Activated CD8-positive, alpha-beta memory T cell treated with anti-CD3 and anti-CD28 coated beads, Interleukin-2, amount 50 U/mL, for 1 hour (primary cell): Measurements from ENCODE around the gene SULT2B1.

Experiments used
- DNase-seq: peaks from one replicate; pipeline ENCODE4 v3.0.0-alpha.2; 2020; ENCODE audit errors: extremely low read depth

Gene SULT2B1

DNA sequence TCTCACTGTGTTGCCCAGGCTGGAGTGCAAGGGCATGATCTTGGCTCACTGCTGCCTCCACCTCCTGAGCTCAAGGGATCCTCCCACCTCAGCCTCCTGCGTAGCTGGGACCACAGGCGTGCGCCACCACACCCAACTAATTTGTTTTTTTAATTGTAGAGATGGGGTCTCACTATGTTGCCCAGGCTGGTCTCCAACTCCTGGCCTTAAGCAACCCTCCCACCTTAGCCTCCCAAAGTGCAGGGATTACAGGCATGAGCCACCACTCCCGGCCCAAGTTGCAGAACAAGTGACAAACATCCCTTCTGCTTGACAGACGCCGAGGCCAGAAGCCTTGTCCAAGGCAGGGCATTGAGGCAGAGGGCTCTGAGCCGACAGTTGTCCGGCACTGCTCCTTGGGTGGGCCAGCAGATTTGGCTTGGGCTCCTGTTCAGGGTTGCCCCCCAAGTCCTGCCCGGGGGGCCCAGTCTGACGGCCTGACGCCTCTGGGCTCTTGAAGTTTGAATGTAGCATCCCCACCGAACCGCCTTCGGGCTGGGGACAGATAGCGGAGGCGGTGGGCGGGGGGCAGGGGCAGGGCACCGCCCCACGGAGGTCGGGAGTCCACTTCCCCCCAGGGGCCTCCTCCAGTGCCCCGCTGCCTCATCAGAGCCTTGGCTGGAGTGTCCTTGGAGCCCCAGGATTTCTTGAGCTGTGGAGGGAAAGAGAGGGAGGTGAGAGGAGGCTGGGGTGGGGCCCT lies 48.9 kb downstream of the SULT2B1 start:
- DNase-seq, result no peak

DNA sequence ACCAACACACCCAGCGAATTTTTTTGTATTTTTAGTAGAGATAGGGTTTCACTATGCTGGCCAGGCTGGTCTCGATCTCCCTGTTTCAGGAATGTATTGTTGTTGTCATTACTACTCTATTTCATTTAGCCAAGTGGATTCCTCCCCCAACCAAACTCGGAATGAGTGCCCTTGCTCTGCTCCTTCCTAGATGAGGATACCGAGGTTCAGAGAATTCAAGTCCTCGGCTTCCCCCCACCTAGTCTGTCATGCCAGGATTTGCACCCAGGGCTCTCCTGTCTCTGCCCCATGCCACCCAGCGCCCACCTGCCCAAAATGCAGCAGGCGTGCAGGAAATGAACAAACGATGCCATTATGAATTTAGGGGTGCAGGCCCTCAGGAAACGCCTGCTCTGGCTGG lies 51.0 kb downstream of the SULT2B1 start:
- DNase-seq, result no peak

- no peak for DNase-seq
Measured at GRCh38 chr19:48603449-48603848, 51.5 kb downstream of the SULT2B1 start.

GRCh38 chr19:48603850-48604249 lies 51.9 kb downstream of the SULT2B1 start:
- DNase-seq, result no peak

DNA sequence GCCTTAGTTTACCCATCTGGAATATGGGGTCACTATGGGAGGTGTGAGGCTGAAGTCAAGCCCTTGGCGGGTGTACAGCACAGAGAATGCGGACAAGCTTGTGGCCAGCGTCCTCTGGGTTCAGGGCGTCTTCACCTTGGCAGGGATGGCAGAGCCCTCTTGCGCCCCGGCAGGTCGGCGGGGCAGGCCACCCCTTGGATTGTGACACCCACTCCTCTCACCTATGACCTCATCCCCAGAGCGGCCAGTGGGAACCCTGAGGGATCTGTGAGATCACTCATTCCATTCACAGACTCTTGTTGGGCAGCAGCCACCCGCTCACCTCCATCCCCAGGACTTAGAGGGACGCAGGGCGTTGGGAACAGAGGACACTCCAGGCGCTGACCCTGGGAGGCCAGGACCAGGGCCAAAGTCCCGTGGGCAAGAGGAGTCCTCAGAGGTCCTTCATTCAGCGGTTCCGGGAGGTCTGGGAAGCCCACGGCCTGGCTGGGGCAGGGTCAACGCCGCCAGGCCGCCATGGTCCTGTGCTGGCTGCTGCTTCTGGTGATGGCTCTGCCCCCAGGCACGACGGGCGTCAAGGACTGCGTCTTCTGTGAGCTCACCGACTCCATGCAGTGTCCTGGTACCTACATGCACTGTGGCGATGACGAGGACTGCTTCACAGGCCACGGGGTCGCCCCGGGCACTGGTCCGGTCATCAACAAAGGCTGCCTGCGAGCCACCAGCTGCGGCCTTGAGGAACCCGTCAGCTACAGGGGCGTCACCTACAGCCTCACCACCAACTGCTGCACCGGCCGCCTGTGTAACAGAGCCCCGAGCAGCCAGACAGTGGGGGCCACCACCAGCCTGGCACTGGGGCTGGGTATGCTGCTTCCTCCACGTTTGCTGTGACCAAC lies 54.7 kb downstream of the SULT2B1 start, which contains the start of gene SPACA4:
SPACA4 (plus strand) TSS at position 280 of the 896 bp plus-strand sequence; CDS start at position 517, 237 bp downstream.
- no peak for DNase-seq

- DNase-seq, result no peak
Measured at GRCh38 chr19:48607359-48607755, 55.4 kb downstream of the SULT2B1 start.

- DNase-seq, result no peak
Measured at GRCh38 chr19:48608798-48609263, 56.9 kb downstream of the SULT2B1 start.

DNA sequence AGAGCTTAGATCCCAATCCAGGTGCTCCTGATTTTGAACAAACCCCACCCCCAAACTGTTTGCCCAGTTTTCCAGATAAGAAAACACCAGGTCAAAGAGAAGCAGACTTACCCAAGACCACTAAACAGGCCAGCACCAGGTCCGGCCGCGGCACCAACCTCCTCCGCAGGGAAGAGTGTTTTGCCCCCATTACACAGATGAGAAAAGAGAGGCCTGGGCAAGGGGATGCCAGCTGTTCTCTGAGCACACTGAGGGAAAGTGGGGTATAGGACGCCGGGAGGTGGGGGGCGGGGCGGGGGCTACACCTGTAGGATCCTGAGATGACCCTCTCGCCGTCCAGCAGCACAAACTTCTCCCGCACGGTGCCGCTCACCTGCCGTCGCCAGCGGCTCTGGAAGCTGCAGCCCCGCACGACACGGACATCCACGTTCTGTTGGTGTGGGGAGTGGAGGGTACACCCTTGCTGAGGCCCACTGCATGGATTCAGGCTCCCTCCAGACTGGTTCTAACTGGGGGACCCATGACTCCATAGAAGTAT lies 57.7 kb downstream of the SULT2B1 start:
- no peak for DNase-seq

GRCh38 chr19:48611872-48612271 lies 59.9 kb downstream of the SULT2B1 start:
- no peak for DNase-seq

GRCh38 chr19:48613024-48613851 lies 61.3 kb downstream of the SULT2B1 start:
- no peak for DNase-seq

DNA sequence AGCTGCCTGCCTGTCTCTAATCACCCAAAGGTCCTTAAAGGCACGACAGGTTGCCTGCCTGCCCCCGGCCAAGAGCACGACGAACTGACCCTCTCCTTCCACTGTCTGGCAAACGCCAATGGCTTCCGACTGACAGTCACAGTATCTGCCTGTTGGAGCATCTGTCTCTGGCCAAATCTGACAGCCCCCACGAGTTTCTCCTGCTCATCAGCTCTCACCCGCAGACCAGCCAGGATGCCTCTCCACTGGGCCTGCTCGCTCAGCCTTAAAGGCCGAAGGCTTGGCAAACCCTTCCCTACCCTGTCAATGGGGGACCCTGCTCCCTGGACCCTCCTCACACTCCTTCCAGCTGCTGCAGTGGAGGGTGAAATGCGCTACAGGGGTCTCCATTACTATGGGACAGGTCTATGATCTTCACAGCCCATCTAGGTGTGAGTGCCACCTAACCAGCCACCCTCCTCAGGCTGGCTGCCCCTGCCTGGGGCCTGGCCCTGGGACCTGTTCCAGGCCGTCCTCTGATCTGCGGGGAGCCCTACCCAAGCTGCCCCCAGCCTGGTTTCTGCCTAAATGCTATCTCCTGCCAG lies 62.0 kb downstream of the SULT2B1 start:
- DNase-seq, result no peak

DNA sequence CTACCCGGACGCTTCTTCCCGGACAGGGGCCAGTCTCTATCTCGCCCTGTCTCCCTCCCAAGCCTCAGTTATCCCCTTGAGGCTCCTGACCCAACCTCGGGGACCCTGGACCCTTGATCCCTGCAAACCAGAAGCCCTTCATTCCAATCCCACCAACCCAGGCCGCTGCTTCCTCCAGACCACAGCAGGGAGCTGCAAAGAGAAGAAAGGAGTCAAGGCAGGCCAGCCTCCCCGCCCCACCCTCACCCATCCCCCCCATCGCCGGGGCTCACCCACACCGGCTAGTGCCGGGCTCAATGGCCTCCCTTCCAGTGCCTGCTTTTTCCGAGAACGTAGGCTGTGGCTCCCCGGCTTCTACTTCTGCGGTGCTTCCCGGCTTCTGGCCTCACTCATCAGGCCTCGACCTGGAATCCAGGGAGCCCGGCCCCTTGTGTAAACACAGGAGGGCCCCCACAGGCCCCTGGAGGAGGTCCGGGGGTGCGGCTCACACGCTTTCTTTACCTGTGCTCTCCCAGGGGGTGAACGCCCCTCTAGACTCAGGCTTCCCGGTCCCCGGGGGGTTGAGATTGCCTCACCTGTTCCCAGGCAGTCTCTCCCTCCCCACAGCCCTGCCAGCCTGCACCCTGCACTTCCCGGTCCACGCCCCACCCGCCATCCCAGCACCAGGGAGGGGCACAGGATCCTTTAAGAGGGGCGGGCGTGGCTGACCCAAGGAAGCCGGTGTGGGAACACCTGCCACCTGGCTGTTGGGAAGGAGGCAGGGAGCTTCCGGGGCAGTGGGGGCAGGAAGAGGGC lies 62.7 kb downstream of the SULT2B1 start, which contains the start of gene FAM83E:
FAM83E (minus strand) TSS at position 641 of the 795 bp plus-strand sequence. CDS start 1,704 bp downstream, outside the sequence.
- DNase-seq, result no peak

- DNase-seq, result no peak
Measured at GRCh38 chr19:48615231-48616040, 63.5 kb downstream of the SULT2B1 start.

DNA sequence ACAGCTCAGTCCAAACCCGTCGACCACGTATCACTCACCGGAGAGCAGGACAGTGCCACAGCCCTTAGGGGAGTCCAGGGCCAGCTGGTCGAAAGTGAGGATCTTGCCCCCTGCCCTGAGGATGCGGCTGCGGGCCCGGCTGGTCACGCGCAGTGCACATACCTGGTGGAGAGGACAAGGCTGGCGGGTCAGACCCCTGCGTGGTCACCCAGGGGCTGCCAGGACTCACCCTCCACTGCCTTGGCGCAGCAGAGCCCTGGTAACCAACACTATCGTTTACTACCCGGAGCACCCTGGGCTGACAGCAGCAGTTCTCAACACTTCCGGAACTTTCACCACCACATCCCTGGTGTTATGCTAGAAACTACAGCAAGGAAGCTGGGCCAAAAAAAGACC lies 64.1 kb downstream of the SULT2B1 start:
- DNase-seq, result no peak

DNA sequence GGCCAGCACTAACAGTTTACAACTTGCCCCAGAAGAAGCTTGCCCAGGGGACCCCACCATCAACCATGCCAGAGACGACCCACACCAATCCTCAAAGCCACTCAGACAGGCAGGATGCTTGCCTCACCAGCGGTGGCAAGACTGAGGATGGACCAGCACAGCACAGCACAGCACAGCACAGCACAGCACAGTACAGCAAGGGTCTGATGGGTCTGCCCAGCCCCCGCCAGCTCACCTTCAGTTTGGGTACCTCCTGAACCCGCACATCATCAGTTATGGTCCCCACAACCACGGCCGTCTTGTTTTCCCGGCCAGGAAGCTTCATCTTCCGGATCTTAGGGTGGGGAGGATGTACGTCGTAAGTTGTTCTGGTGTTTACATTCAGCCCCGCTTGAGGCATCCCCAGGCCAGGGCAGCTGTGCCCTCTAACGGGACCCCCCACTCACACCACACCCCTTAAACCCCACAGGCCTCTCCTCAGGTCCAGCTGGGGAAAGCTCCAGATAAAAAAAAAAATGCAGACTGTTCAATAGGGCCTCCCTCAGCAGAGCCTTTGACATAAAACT lies 64.6 kb downstream of the SULT2B1 start:
- DNase-seq, result no peak

- DNase-seq, result no peak
Measured at GRCh38 chr19:48617146-48617937, 65.4 kb downstream of the SULT2B1 start.

GRCh38 chr19:48618278-48618915 lies 66.4 kb downstream of the SULT2B1 start:
- no peak for DNase-seq
